ENCODE measurements around the gene ZNF346. TPM values are rescaled to one million over a fixed set of nuclear protein-coding genes. Genes with fewer than 3 reads are reported as not detected.

The ZNF346 gene
- total and polyA plus RNA-seq, 2 of the 13 experiments (the other 11 are each of a cell fraction or from before 2014, with no cell fraction given): 8.6 to 19.4 TPM

- TF ChIP-seq ZBTB2 (CRISPR knock-in tag; IDR thresholded peaks at IDR 0.05; ENCODE audit: low read depth) (0 out of 2 replicates have a peak, but pooled peaks have one; percentile 86), ZNF24 (IDR thresholded peaks at IDR 0.05) (no peak), ZNF383 (CRISPR knock-in tag; IDR thresholded peaks at IDR 0.05; ENCODE audit: borderline replicate concordance) (no peak), ZSCAN22 (CRISPR knock-in tag; IDR thresholded peaks at IDR 0.05) (no peak), MEIS1 (CRISPR knock-in tag; IDR thresholded peaks at IDR 0.05; ENCODE audit: borderline replicate concordance) (no peak), NFKB2 (CRISPR knock-in tag; IDR thresholded peaks at IDR 0.05; ENCODE audit: borderline replicate concordance) (no peak), BRD4 (CRISPR knock-in tag; IDR thresholded peaks at IDR 0.05) (no peak), SNRNP70 (IDR thresholded peaks at IDR 0.05; ENCODE audit: low read depth, low read length) (no peak), ZSCAN20 (CRISPR knock-in tag; IDR thresholded peaks at IDR 0.05; ENCODE audit: borderline replicate concordance) (no peak), NFE2 (CRISPR knock-in tag; IDR thresholded peaks at IDR 0.05) (no peak), ZFP41 (CRISPR knock-in tag; IDR thresholded peaks at IDR 0.05; ENCODE audit: borderline replicate concordance) (peak; percentile 26; the same call in 1 of the 2 replicates), FLYWCH1 (CRISPR knock-in tag; IDR thresholded peaks at IDR 0.05) (no peak), SRSF4 (IDR thresholded peaks at IDR 0.05; ENCODE audit: low read depth, low read length, poor library complexity, severe bottlenecking) (no peak), ZNF746 (CRISPR knock-in tag; IDR thresholded peaks at IDR 0.05) (no peak), ZFP1 (CRISPR knock-in tag; IDR thresholded peaks at IDR 0.05) (no peak), ZHX2 (IDR thresholded peaks at IDR 0.05; ENCODE audit: low read depth) (0 out of 2 replicates have a peak, but pooled peaks have one; percentile 45), ZHX2 (CRISPR knock-in tag; IDR thresholded peaks at IDR 0.05; ENCODE audit: borderline replicate concordance) (no peak), ZMYM3 (CRISPR knock-in tag; IDR thresholded peaks at IDR 0.05) (peak; percentile 95), ZC3H13 (CRISPR knock-in tag; IDR thresholded peaks at IDR 0.05) (peak; percentile 64; the same call in 1 of the 2 replicates), SPEN (CRISPR knock-in tag; IDR thresholded peaks at IDR 0.05; ENCODE audit: low read depth) (peak; percentile 64; the same call in 1 of the 2 replicates), SIX4 (CRISPR knock-in tag; IDR thresholded peaks at IDR 0.05) (no peak), GABPB1 (CRISPR knock-in tag; IDR thresholded peaks at IDR 0.05) (peak; percentile 85)
- TF ChIP-seq, protein P1, sequence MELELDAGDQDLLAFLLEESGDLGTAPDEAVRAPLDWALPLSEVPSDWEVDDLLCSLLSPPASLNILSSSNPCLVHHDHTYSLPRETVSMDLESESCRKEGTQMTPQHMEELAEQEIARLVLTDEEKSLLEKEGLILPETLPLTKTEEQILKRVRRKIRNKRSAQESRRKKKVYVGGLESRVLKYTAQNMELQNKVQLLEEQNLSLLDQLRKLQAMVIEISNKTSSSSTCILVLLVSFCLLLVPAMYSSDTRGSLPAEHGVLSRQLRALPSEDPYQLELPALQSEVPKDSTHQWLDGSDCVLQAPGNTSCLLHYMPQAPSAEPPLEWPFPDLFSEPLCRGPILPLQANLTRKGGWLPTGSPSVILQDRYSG (CRISPR knock-in tag; IDR thresholded peaks at IDR 0.05): 0 out of 2 replicates have a peak, but pooled peaks have one; percentile 42
These were observed 16.1 kb upstream of the ZNF346 start, which contains the start of gene UIMC1 (continued) for GRCh38 chr5:177006265-177006972.
